Measurements from ENCODE around the gene KLF1. TPM values are rescaled to one million over a fixed set of nuclear protein-coding genes. Genes with fewer than 3 reads are reported as not detected.

KLF1 gene
- total and polyA plus RNA-seq, 2 of the 13 experiments (the other 11 are each of a cell fraction or from before 2014, with no cell fraction given), result not detected

- no peak for TF ChIP-seq MTA1 (CRISPR knock-in tag; IDR thresholded peaks at IDR 0.05; ENCODE audit: borderline replicate concordance)
- TF ChIP-seq HHEX (CRISPR knock-in tag; IDR thresholded peaks at IDR 0.05), result no peak
- TF ChIP-seq ZNF891 (CRISPR knock-in tag; IDR thresholded peaks at IDR 0.05), result no peak
- TF ChIP-seq ZBTB20 (CRISPR knock-in tag; IDR thresholded peaks at IDR 0.05; ENCODE audit: borderline replicate concordance, low read depth), result no peak
- TF ChIP-seq ZFP37 (CRISPR knock-in tag; IDR thresholded peaks at IDR 0.05; ENCODE audit: borderline replicate concordance), result no peak
- no peak for TF ChIP-seq EP300 (IDR thresholded peaks at IDR 0.05; ENCODE audit: low read depth in 2 of 2, low read length in 2 of 2)
- no peak for TF ChIP-seq EP300 (CRISPR knock-in tag; IDR thresholded peaks at IDR 0.05; ENCODE audit: borderline replicate concordance)
- TF ChIP-seq BCL3 (CRISPR knock-in tag; IDR thresholded peaks at IDR 0.05), result no peak
- TF ChIP-seq ZNF556 (CRISPR knock-in tag; IDR thresholded peaks at IDR 0.05; ENCODE audit: borderline replicate concordance), result peak; percentile 55; the same call in 1 of the 2 replicates
- no peak for TF ChIP-seq DBP (CRISPR knock-in tag; IDR thresholded peaks at IDR 0.05; ENCODE audit: not compliant biosample characterization)
- TF ChIP-seq GTF3A (CRISPR knock-in tag; conservative IDR thresholded peaks at IDR 0.05), result no peak
- no peak for TF ChIP-seq TP53 (CRISPR knock-in tag; conservative IDR thresholded peaks at IDR 0.05)
- no peak for TF ChIP-seq PBX2 (CRISPR knock-in tag; IDR thresholded peaks at IDR 0.05)
- no peak for TF ChIP-seq SP5 (CRISPR knock-in tag; IDR thresholded peaks at IDR 0.05; ENCODE audit: borderline replicate concordance, low read depth)
- TF ChIP-seq NR3C1 (CRISPR knock-in tag; IDR thresholded peaks at IDR 0.05), result no peak
- TF ChIP-seq MED1 (CRISPR knock-in tag; IDR thresholded peaks at IDR 0.05), result no peak
- TF ChIP-seq SMC3 (IDR thresholded peaks at IDR 0.05; ENCODE audit: low read length), result peak; percentile 40; the same call in 1 of the 2 replicates
- TF ChIP-seq SP4 (CRISPR knock-in tag; IDR thresholded peaks at IDR 0.05), result no peak
- TF ChIP-seq MYC (CRISPR knock-in tag; IDR thresholded peaks at IDR 0.05; ENCODE audit: borderline replicate concordance), result peak; percentile 17; the same call in 1 of the 2 replicates
- TF ChIP-seq RBM22 (optimal IDR thresholded peaks at IDR 0.05; ENCODE audit: low read length), result no peak
- TF ChIP-seq KDM3A (CRISPR knock-in tag; IDR thresholded peaks at IDR 0.05; ENCODE audit: low read depth), result peak; percentile 86; the same call in 1 of the 2 replicates
- no peak for TF ChIP-seq ZNF605 (CRISPR knock-in tag; IDR thresholded peaks at IDR 0.05)
- no peak for TF ChIP-seq THYN1 (CRISPR knock-in tag; IDR thresholded peaks at IDR 0.05; ENCODE audit: borderline replicate concordance, low read depth)
- no peak for TF ChIP-seq ZSCAN30 (CRISPR knock-in tag; IDR thresholded peaks at IDR 0.05)
- TF ChIP-seq BATF2 (CRISPR knock-in tag; IDR thresholded peaks at IDR 0.05), result no peak
Observed at GRCh38 chr19:12847159-12848139, 39.6 kb downstream of the KLF1 start (continued).
